SU-DHL-6 (cell line): ENCODE measurements around the gene EML6.

Experiments used
- H2AFZ ChIP-seq: fragments of 200-600 bp; sonication (generic); 2 replicates; pipeline ENCODE4 v1.6.1; 2014; ENCODE audit warnings: low read depth, mild to moderate bottlenecking, moderate library complexity, mixed read lengths, antibody characterized with exemption, low read length; ENCODE audit not compliant: severe bottlenecking
- H3F3A ChIP-seq: fragments of 200-600 bp; shearing (Covaris generic); 2 replicates; pipeline ENCODE4 v1.6.0; 2016; ENCODE audit warnings: antibody characterized with exemption, mild to moderate bottlenecking; ENCODE audit not compliant: insufficient read depth
- H3K27ac ChIP-seq: fragments of 200-600 bp; sonication (generic); 2 replicates; pipeline ENCODE4 v1.5.1; 2016; ENCODE audit warnings: low read depth, mild to moderate bottlenecking, low read length, moderate library complexity, mixed read lengths
- H3K27me3 ChIP-seq: fragments of 200-600 bp; sonication (generic), shearing (Covaris generic); 2 replicates; pipeline ENCODE4 v1.6.0; 2014; ENCODE audit warnings: mild to moderate bottlenecking, low read length
- H3K36me3 ChIP-seq: fragments of 200-600 bp; sonication (generic); 2 replicates; pipeline ENCODE4 v1.6.1; 2014; ENCODE audit warnings: mild to moderate bottlenecking, low read length, mixed read lengths
- H3K4me2 ChIP-seq: fragments of 300-600, 200-600 bp; shearing (Covaris generic), sonication (generic); 2 replicates; pipeline ENCODE4 v1.6.0; 2014; ENCODE audit warnings: low read length, low read depth, mild to moderate bottlenecking; ENCODE audit not compliant: poor library complexity, severe bottlenecking
- H3K4me3 ChIP-seq: fragments of 200-600 bp; sonication (generic); 2 replicates; pipeline ENCODE4 v1.5.1; 2014; ENCODE audit warnings: antibody characterized with exemption, low read length, mild to moderate bottlenecking, mixed read lengths; ENCODE audit not compliant: insufficient read depth, poor library complexity, severe bottlenecking
- H3K79me2 ChIP-seq: fragments of 200-600 bp; sonication (generic); 2 replicates; pipeline ENCODE4 v1.6.1; 2014; ENCODE audit warnings: mild to moderate bottlenecking, low read length, moderate library complexity; ENCODE audit not compliant: insufficient read depth
- H3K9ac ChIP-seq: fragments of 200-600 bp; sonication (generic); 2 replicates; pipeline ENCODE4 v1.7.0; 2014; ENCODE audit warnings: mild to moderate bottlenecking, low read length
- H3K9me2 ChIP-seq: fragments of 200-600 bp; sonication (generic); replicated peaks from 2 replicates; pipeline ENCODE4 v1.6.1; 2014; ENCODE audit warnings: low read length; ENCODE audit not compliant: insufficient read depth
- H3K9me3 ChIP-seq: fragments of 200-600 bp; sonication (generic); 2 replicates; pipeline ENCODE4 v1.6.1; 2014; ENCODE audit warnings: low read length, mixed read lengths; ENCODE audit not compliant: insufficient read depth
- H4K20me1 ChIP-seq: fragments of 200-600 bp; sonication (generic); 2 replicates; pipeline ENCODE4 v1.6.1; 2014; ENCODE audit warnings: low read depth, mild to moderate bottlenecking, antibody characterized with exemption, low read length, moderate library complexity, mixed read lengths
- EZH2phosphoT487 ChIP-seq: fragments of 200-600 bp; sonication (generic), shearing (Covaris generic); conservative IDR thresholded peaks from 2 replicates; pipeline ENCODE4 v1.6.1; 2018; ENCODE audit warnings: mild to moderate bottlenecking, antibody characterized with exemption, low read length, moderate library complexity, mixed read lengths
- TF ChIP-seq, protein P1 (sequence below): fragments of 200-600 bp; sonication (generic); IDR thresholded peaks from one replicate; pipeline ENCODE4 v1.5.1; 2017; ENCODE audit warnings: antibody characterized with exemption, mild to moderate bottlenecking, low read length, moderate library complexity; ENCODE audit not compliant: insufficient read depth, poor library complexity, severe bottlenecking

EML6 gene

GRCh38 chr2:54962935-54963440 lies 239.5 kb downstream of the EML6 start:
- H2AFZ ChIP-seq = no peak overlapping the region
- TF ChIP-seq EZH2phosphoT487 = no peak
- TF ChIP-seq, protein P1, sequence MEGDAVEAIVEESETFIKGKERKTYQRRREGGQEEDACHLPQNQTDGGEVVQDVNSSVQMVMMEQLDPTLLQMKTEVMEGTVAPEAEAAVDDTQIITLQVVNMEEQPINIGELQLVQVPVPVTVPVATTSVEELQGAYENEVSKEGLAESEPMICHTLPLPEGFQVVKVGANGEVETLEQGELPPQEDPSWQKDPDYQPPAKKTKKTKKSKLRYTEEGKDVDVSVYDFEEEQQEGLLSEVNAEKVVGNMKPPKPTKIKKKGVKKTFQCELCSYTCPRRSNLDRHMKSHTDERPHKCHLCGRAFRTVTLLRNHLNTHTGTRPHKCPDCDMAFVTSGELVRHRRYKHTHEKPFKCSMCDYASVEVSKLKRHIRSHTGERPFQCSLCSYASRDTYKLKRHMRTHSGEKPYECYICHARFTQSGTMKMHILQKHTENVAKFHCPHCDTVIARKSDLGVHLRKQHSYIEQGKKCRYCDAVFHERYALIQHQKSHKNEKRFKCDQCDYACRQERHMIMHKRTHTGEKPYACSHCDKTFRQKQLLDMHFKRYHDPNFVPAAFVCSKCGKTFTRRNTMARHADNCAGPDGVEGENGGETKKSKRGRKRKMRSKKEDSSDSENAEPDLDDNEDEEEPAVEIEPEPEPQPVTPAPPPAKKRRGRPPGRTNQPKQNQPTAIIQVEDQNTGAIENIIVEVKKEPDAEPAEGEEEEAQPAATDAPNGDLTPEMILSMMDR = no peak
- H3K9ac ChIP-seq = no peak overlapping the region
- H3K4me3 ChIP-seq = no peak overlapping the region
- H3K9me2 ChIP-seq = no peaks in the 10 kb centered on the region
- no peaks in the 10 kb centered on the region for H3K79me2 ChIP-seq
- no peaks in the 10 kb centered on the region for H4K20me1 ChIP-seq
- H3K9me3 ChIP-seq = no peaks in the 10 kb centered on the region
- H3F3A ChIP-seq = no peaks in the 10 kb centered on the region
- H3K27me3 ChIP-seq = no peaks in the 10 kb centered on the region
- H3K4me2 ChIP-seq = no peak overlapping the region
- H3K36me3 ChIP-seq = no peaks in the 10 kb centered on the region
- H3K27ac ChIP-seq = no peak overlapping the region

DNA sequence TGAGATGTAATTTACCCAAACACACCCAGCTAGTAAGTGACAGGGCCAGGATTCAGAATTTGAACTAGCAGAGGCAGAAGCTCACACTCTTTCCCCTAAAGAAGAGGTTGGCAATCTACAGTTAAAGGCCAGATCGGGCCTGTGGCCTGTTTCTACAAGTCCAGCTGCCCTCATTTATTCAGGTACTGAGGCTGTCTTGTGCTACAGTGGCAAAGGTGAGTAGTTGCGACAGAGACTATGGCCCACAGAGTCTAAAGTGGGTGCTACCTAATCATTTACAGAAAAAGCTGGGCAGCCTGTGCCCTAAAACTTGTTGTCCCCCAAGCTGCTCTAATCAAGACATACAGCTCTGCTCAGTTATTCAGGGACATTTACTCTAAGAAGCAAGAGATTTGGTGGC lies 240.0 kb downstream of the EML6 start:
- Histone ChIP-seq H3F3A (no peaks in the 10 kb centered on the region), H3K27ac (no peak overlapping the region), H4K20me1 (no peaks in the 10 kb centered on the region), H2AFZ (no peak overlapping the region), H3K4me2 (no peak overlapping the region), H3K9me3 (no peaks in the 10 kb centered on the region), H3K4me3 (no peak overlapping the region), H3K79me2 (no peaks in the 10 kb centered on the region), H3K9ac (no peak overlapping the region), H3K36me3 (no peaks in the 10 kb centered on the region), H3K9me2 (no peaks in the 10 kb centered on the region), H3K27me3 (no peaks in the 10 kb centered on the region)
- TF ChIP-seq EZH2phosphoT487 = no peak
- TF ChIP-seq, protein P1 = no peak

GRCh38 chr2:54964271-54964670 lies 240.8 kb downstream of the EML6 start:
- H4K20me1 ChIP-seq = no peaks in the 10 kb centered on the region
- H3K9me3 ChIP-seq = no peaks in the 10 kb centered on the region
- no peak overlapping the region for H3K9ac ChIP-seq
- no peak overlapping the region for H3K27ac ChIP-seq
- no peaks in the 10 kb centered on the region for H3K9me2 ChIP-seq
- H3K27me3 ChIP-seq = no peaks in the 10 kb centered on the region
- no peaks in the 10 kb centered on the region for H3K36me3 ChIP-seq
- no peak overlapping the region for H3K4me2 ChIP-seq
- TF ChIP-seq, protein P1 = no peak
- TF ChIP-seq EZH2phosphoT487 = no peak
- H2AFZ ChIP-seq = no peak overlapping the region
- H3K4me3 ChIP-seq = no peak overlapping the region
- H3K79me2 ChIP-seq = no peaks in the 10 kb centered on the region
- no peaks in the 10 kb centered on the region for H3F3A ChIP-seq
